Measurements from ENCODE around the gene CTNNBL1.

The CTNNBL1 gene

DNA sequence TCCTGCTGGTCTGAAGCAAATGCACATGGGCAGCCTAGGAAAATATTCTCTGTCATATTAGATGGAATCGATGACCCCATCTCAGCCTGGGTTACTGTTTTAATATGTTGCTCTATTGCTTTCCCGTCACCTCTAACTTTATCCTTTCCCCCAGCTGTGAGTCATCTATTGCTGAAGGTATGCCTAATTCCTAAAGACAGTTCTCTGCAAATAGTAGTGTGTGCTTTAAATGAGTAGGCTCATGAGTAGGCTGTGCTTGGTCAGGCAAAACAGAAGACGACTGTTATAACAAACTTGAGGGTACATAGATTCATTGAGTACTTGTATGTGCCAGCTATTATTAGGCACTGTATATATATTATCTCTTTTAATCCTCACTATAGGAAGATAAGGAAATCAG lies 47.2 kb downstream of the CTNNBL1 start:
- no peak for DNase-seq (ENCODE audit: low spot score)

DNA sequence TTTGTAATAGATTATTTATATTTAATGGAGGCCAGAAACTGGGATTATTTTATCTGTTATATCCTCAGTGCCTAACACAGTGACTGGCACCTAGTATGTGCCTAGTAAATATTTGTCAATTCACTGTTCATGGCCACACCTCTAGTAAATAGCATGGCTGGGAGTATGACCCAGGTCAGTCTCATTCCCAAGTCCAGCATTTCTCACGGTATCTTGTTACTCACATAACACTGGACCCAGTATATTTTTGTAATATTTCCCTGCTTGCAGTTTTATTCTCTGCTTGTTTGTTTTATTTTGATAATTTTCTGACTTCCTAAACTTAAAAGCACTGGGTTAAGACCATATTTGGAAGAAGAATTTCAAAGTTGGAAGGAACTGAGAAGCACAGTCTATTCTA lies 47.7 kb downstream of the CTNNBL1 start:
- no peak for DNase-seq (ENCODE audit: low spot score)

DNA sequence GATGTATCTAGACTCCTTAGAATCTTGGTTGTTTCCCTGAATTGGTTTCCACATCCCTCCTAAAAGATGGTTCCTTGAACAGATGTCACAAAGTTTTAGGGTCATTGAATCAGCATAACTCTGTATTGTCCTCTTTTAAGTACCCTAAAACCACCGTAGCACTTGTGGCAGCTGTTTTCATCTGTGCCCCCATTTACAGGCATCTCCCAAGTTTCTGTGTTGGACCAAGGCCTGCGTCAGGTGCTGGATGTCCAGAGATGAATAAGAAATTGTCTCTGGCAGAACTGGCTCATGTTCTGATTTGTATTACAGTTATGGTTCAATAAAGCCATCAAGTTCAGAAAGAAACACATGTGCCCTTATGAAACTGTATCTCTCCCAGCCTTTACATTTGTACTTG lies 48.3 kb downstream of the CTNNBL1 start:
- DNase-seq (ENCODE audit: low spot score): no peak

GRCh38 chr20:37744347-37744746 lies 50.5 kb downstream of the CTNNBL1 start:
- no peak for DNase-seq (ENCODE audit: low spot score)

DNA sequence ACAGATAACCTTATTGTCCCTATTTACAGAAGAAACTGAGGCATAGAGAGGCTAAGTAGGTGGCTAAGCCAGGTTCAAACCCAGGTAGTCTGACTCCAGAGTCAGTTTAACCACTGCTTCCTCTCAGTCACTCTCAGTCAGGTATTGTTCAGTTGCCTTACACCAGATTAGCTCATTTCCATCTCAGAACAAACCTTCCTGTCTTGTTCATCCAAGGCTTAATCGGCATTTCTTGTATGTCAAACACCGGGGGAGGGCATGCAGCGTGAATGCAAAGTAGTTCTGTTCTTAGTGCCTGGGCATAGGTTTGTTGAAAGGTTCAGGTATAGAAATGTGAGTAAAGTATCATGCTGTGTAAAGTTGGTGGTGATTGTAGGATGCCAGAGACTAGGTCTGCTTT lies 51.7 kb downstream of the CTNNBL1 start:
- DNase-seq (ENCODE audit: low spot score): no peak

- DNase-seq (ENCODE audit: low spot score): no peak
These were observed 54.2 kb downstream of the CTNNBL1 start for GRCh38 chr20:37748015-37748414.

GRCh38 chr20:37749218-37749617 lies 55.4 kb downstream of the CTNNBL1 start:
- no peak for DNase-seq (ENCODE audit: low spot score)

- no peak for DNase-seq (ENCODE audit: low spot score)
These were observed 56.0 kb downstream of the CTNNBL1 start for GRCh38 chr20:37749620-37750403.

- no peak for DNase-seq (ENCODE audit: low spot score)
These were observed 61.8 kb downstream of the CTNNBL1 start for GRCh38 chr20:37755665-37756064.

GRCh38 chr20:37756234-37756633 lies 62.4 kb downstream of the CTNNBL1 start:
- DNase-seq (ENCODE audit: low spot score): no peak

GRCh38 chr20:37757550-37757949 lies 63.7 kb downstream of the CTNNBL1 start:
- DNase-seq (ENCODE audit: low spot score): no peak

- DNase-seq (ENCODE audit: low spot score): no peak
These were observed 64.5 kb downstream of the CTNNBL1 start for GRCh38 chr20:37758332-37758731.

DNA sequence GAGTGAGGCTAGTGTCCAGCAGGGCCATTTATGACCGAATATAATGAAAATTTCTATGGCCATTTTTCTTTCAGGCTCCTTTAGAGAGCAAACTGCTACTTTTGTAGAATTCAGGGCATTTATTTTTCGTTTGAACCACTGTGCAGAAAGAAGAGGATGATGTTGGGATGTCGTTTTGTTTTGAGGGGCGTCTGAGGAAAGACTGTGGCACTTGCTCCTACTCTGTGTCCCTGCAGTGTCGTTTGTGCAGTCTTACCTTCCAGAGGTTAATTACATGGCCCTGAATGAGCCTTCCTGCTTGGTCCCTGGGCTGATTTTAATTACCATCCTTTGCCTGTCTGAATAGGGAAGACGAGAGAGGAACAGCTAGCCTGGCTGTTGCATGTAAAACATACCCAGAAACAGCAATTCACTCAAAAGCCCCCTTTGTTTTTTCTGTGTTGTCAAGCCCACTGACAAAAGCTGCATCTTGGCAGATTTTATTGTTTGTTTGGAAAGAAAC lies 65.3 kb downstream of the CTNNBL1 start:
- DNase-seq (ENCODE audit: low spot score): no peak

GRCh38 chr20:37759761-37760209 lies 66.0 kb downstream of the CTNNBL1 start:
- DNase-seq (ENCODE audit: low spot score): no peak

- DNase-seq (ENCODE audit: low spot score): no peak
These were observed 66.5 kb downstream of the CTNNBL1 start for GRCh38 chr20:37760322-37760721.

- no peak for DNase-seq (ENCODE audit: low spot score)
These were observed 69.1 kb downstream of the CTNNBL1 start for GRCh38 chr20:37762716-37763485.

- no peak for DNase-seq (ENCODE audit: low spot score)
These were observed 70.6 kb downstream of the CTNNBL1 start for GRCh38 chr20:37764333-37764935.

DNA sequence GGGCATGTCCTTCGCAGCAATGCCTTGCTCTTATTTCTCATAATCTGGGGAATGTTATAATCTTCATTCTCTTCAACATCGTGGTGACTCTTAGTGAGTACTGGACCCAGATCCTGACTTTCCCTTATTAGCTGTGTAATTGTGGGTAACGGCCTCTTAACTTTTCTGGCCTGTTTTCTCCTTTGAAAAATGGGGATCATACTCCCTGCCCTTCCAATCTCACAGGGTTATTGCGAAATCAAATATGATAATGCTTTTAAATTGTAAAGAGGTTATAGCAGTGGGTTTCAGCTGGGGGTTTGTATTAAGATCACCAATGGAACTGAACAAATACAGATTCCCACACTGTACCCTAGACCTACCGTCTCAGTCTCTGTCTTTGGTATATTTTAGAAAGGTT lies 77.1 kb downstream of the CTNNBL1 start:
- no peak for DNase-seq (ENCODE audit: low spot score)

- DNase-seq (ENCODE audit: low spot score): no peak
These were observed 79.5 kb downstream of the CTNNBL1 start for GRCh38 chr20:37773291-37773826.

DNA sequence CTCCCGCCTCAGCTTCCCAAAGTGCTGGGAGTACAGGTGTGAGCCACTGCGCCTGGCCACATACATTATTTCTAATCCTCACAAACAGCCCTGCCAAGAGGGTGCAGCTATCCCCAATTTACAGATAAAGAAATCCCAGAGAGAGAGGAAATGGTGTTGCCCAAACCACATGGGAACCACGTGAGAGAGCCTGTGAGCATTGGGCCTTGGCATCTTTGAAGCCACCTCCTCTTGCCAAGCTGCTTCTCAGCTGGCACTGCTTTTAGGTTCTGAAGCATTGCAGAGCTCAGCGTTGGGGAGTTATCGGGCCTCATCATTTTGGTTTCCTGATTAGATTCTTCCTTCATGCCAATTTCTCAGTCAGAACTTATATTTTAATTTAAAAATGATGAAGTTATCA lies 80.3 kb downstream of the CTNNBL1 start:
- no peak for DNase-seq (ENCODE audit: low spot score)

- DNase-seq (ENCODE audit: low spot score): no peak
These were observed 81.4 kb downstream of the CTNNBL1 start for GRCh38 chr20:37775200-37775599.

GRCh38 chr20:37776049-37776448 lies 82.2 kb downstream of the CTNNBL1 start:
- no peak for DNase-seq (ENCODE audit: low spot score)

GRCh38 chr20:37776526-37776925 lies 82.7 kb downstream of the CTNNBL1 start:
- no peak for DNase-seq (ENCODE audit: low spot score)

Data from LoVo (cell line).